Measurements from ENCODE around the gene RPL37. TPM values are rescaled to one million over a fixed set of nuclear protein-coding genes. Genes with fewer than 3 reads are reported as not detected.

The RPL37 gene
- total and polyA plus RNA-seq, 2 donors (not counting 1 experiment from before 2014, with no cell fraction given) = 881 to 2,414 TPM

GRCh38 chr5:40823459-40823858 lies 11.6 kb downstream of the RPL37 start:
- TF ChIP-seq EZH2 (IDR thresholded peaks at IDR 0.05; ENCODE audit: low read length, missing control alignments) = no peak
- no peak for TF ChIP-seq CTCF (conservative IDR thresholded peaks at IDR 0.05 in 1 of 2, IDR thresholded peaks at IDR 0.05 in 1 of 2; ENCODE audit: low read depth in 1 of 2, low read length in 2 of 2)
- Histone ChIP-seq H3K4me1 (ENCODE audit: control insufficient read depth, extremely low read depth, insufficient read depth, low read length) (no peaks in the 10 kb centered on the region), H3K9me3 (ENCODE audit: control insufficient read depth, insufficient read depth, low read depth, low read length) (no peaks in the 10 kb centered on the region), H4K20me1 (ENCODE audit: control insufficient read depth, extremely low read depth, insufficient read depth, low read length) (no peaks in the 10 kb centered on the region), H3K9ac (ENCODE audit: insufficient read depth, low read length) (no peak overlapping the region), H3K4me2 (ENCODE audit: extremely low read depth, insufficient read depth, low read length) (no peak overlapping the region), H3K27ac (ENCODE audit: insufficient read depth, low read length) (no peak overlapping the region), H3K36me3 (ENCODE audit: control insufficient read depth, insufficient read depth, low read length) (peaks cover 4% of the 10 kb centered on the region), H2AFZ (ENCODE audit: low read length) (no peak overlapping the region), H3K4me3 (replicated peaks in 1 of 4; ENCODE audit: control extremely low read depth in 1 of 4, insufficient read depth in 1 of 4, low read depth in 3 of 4, low read length in 4 of 4) (no peak overlapping the region), H3K27me3 (ENCODE audit: control insufficient read depth, insufficient read depth, low read length) (no peaks in the 10 kb centered on the region), H3K79me2 (ENCODE audit: control insufficient read depth, insufficient read depth, low read length) (no peaks in the 10 kb centered on the region)
- DNase-seq (ENCODE audit: low read depth in 2 of 2) = no peak

- Histone ChIP-seq H3K4me2 (ENCODE audit: extremely low read depth, insufficient read depth, low read length) (no peak overlapping the region), H2AFZ (ENCODE audit: low read length) (no peak overlapping the region), H3K27ac (ENCODE audit: insufficient read depth, low read length) (no peak overlapping the region), H3K79me2 (ENCODE audit: control insufficient read depth, insufficient read depth, low read length) (no peaks in the 10 kb centered on the region), H3K4me3 (replicated peaks in 1 of 4; ENCODE audit: control extremely low read depth in 1 of 4, insufficient read depth in 1 of 4, low read depth in 3 of 4, low read length in 4 of 4) (no peak overlapping the region), H4K20me1 (ENCODE audit: control insufficient read depth, extremely low read depth, insufficient read depth, low read length) (no peaks in the 10 kb centered on the region), H3K9ac (ENCODE audit: insufficient read depth, low read length) (no peak overlapping the region), H3K27me3 (ENCODE audit: control insufficient read depth, insufficient read depth, low read length) (no peaks in the 10 kb centered on the region), H3K9me3 (ENCODE audit: control insufficient read depth, insufficient read depth, low read depth, low read length) (no peaks in the 10 kb centered on the region), H3K36me3 (ENCODE audit: control insufficient read depth, insufficient read depth, low read length) (no peaks in the 10 kb centered on the region), H3K4me1 (ENCODE audit: control insufficient read depth, extremely low read depth, insufficient read depth, low read length) (peaks cover under 1% of the 10 kb centered on the region)
- no peak for TF ChIP-seq CTCF (conservative IDR thresholded peaks at IDR 0.05 in 1 of 2, IDR thresholded peaks at IDR 0.05 in 1 of 2; ENCODE audit: low read depth in 1 of 2, low read length in 2 of 2)
- no peak for TF ChIP-seq EZH2 (IDR thresholded peaks at IDR 0.05; ENCODE audit: low read length, missing control alignments)
- no peak for DNase-seq (ENCODE audit: low read depth in 2 of 2)
Observed at GRCh38 chr5:40813698-40814281, 21.2 kb downstream of the RPL37 start.

- no peak overlapping the region for H3K27ac ChIP-seq (ENCODE audit: insufficient read depth, low read length)
- H3K27me3 ChIP-seq (ENCODE audit: control insufficient read depth, insufficient read depth, low read length) = no peaks in the 10 kb centered on the region
- no peaks in the 10 kb centered on the region for H4K20me1 ChIP-seq (ENCODE audit: control insufficient read depth, extremely low read depth, insufficient read depth, low read length)
- no peaks in the 10 kb centered on the region for H3K9me3 ChIP-seq (ENCODE audit: control insufficient read depth, insufficient read depth, low read depth, low read length)
- peaks cover 4% of the 10 kb centered on the region for H3K4me1 ChIP-seq (ENCODE audit: control insufficient read depth, extremely low read depth, insufficient read depth, low read length)
- TF ChIP-seq CTCF (conservative IDR thresholded peaks at IDR 0.05 in 1 of 2, IDR thresholded peaks at IDR 0.05 in 1 of 2; ENCODE audit: low read depth in 1 of 2, low read length in 2 of 2) (no peak), EZH2 (IDR thresholded peaks at IDR 0.05; ENCODE audit: low read length, missing control alignments) (no peak)
- H3K9ac ChIP-seq (ENCODE audit: insufficient read depth, low read length) = no peak overlapping the region
- no peaks in the 10 kb centered on the region for H3K36me3 ChIP-seq (ENCODE audit: control insufficient read depth, insufficient read depth, low read length)
- no peaks in the 10 kb centered on the region for H3K79me2 ChIP-seq (ENCODE audit: control insufficient read depth, insufficient read depth, low read length)
- H3K4me2 ChIP-seq (ENCODE audit: extremely low read depth, insufficient read depth, low read length) = no peak overlapping the region
- no peak for DNase-seq (ENCODE audit: low read depth in 2 of 2)
- no peak overlapping the region for H3K4me3 ChIP-seq (replicated peaks in 1 of 4; ENCODE audit: control extremely low read depth in 1 of 4, insufficient read depth in 1 of 4, low read depth in 3 of 4, low read length in 4 of 4)
- H2AFZ ChIP-seq (ENCODE audit: low read length) = no peak overlapping the region
Observed at GRCh38 chr5:40812125-40812524, 22.9 kb downstream of the RPL37 start.
